GM19193 (cell line): ENCODE results near the gene ANKRD30A.

Experiments used
- POLR2A ChIP-seq: IDR thresholded peaks from 4 replicates; pipeline ENCODE4 v1.6.1; 2011; ENCODE audit not compliant: insufficient read depth, insufficient read length; ENCODE audit errors: extremely low read depth

Gene ANKRD30A, protein sequence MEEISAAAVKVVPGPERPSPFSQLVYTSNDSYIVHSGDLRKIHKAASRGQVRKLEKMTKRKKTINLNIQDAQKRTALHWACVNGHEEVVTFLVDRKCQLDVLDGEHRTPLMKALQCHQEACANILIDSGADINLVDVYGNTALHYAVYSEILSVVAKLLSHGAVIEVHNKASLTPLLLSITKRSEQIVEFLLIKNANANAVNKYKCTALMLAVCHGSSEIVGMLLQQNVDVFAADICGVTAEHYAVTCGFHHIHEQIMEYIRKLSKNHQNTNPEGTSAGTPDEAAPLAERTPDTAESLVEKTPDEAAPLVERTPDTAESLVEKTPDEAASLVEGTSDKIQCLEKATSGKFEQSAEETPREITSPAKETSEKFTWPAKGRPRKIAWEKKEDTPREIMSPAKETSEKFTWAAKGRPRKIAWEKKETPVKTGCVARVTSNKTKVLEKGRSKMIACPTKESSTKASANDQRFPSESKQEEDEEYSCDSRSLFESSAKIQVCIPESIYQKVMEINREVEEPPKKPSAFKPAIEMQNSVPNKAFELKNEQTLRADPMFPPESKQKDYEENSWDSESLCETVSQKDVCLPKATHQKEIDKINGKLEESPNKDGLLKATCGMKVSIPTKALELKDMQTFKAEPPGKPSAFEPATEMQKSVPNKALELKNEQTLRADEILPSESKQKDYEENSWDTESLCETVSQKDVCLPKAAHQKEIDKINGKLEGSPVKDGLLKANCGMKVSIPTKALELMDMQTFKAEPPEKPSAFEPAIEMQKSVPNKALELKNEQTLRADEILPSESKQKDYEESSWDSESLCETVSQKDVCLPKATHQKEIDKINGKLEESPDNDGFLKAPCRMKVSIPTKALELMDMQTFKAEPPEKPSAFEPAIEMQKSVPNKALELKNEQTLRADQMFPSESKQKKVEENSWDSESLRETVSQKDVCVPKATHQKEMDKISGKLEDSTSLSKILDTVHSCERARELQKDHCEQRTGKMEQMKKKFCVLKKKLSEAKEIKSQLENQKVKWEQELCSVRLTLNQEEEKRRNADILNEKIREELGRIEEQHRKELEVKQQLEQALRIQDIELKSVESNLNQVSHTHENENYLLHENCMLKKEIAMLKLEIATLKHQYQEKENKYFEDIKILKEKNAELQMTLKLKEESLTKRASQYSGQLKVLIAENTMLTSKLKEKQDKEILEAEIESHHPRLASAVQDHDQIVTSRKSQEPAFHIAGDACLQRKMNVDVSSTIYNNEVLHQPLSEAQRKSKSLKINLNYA (N-terminal part only)

DNA sequence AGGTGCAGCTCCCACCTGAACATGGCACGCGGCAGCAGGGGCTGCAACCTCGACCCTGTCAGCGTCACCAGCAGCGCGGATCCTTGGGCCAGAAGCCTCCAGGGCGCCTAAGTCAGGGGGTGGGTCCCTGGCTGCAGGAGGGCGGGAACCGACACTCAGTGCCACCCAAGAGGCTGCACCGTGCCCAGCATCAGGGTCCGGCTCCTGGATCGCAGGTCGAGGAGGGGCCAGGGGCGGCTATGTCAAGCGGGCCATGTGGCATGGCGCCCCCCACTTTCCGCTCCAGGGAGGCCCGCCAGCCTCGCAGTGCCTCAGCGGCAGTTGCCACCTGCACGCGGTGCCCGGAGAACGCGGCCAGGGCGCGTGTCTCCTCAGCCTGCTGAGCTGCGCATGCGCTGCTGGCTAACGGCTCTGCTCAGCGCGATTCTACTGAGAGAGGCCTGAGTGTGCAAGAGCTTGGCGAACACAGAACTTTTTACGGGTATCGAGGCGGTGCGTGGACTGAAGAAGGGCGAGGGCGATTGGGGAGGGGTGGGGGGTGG is at the start of gene ANKRD30A:
Gene ANKRD30A (plus strand): TSS at position 408 of the 542 bp plus-strand sequence. CDS start 190 bp downstream, outside the sequence.
- no peak for TF ChIP-seq POLR2A

DNA sequence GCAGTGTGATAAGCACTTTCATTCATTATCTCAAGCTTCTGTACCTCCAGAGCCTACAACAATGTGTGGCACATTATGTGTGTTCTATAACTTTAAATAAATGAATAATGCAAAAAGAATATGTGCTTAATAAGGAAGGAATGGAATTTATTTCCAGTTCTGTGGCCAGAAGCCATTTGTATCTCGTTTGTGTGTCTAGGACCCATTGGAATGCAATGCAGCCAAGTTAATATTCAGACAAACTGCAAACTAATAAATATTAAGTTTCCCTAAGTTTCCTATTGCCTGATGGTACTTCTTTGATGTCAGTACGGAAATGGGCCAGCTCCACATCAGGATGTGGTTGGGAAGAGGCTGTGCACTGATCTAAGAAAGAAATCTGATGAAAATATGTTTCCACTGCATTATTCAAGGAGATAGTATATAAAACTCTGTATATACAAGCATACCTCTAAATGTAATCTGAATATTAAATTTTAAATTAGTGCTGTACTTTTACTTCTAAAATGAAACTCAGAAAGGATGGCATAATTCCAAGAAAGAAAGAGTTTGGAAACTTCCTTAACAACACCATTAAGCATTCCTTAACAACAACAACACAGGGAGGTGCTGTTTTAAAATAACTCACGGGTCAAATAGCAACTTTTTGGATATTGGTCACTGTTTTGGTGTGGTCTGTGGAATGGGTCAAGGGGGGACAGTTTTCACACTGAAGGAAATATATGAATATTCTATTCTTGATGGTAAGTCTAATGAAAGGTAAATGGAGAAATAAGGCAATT is 29.4 kb upstream of the ANKRD30A start:
- TF ChIP-seq POLR2A, result no peak

DNA sequence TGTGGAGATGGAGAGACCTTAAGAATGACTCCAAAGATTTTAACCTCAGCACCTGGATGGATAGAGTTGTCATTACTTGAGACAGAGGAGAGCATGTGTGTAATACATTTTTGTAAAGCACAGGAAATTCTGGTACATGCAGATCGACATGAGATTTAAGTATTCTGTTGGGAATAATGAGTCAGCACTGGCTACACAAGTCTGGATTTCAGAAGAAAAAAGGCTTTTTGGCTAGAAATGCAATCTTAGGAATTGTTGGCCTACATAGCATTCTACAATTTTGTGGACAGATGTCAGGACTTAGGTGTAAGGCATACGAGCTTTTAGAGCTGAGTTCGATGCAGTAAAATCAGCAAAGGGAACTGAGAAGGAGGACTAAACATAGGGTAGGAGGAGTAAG is 24.1 kb upstream of the ANKRD30A start:
- TF ChIP-seq POLR2A, result no peak

DNA sequence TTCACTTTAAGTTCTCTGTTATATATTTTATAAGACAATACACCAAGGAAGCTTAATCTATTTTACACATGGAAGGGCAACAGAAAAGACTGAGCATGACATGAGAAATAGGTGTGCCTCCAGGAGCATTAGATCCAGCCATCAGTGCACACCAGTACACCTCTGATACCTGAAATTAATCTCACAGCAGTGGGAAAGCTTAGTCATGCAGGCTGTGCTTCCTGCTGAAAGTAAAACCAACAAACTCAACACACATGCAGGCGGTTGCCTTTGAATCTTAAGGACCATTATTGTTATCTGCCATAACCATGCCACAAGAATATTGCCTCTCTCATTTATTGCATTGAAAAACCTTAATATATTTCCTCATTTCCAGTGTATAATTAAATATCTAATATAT is 16.4 kb upstream of the ANKRD30A start:
- no peak for TF ChIP-seq POLR2A

DNA sequence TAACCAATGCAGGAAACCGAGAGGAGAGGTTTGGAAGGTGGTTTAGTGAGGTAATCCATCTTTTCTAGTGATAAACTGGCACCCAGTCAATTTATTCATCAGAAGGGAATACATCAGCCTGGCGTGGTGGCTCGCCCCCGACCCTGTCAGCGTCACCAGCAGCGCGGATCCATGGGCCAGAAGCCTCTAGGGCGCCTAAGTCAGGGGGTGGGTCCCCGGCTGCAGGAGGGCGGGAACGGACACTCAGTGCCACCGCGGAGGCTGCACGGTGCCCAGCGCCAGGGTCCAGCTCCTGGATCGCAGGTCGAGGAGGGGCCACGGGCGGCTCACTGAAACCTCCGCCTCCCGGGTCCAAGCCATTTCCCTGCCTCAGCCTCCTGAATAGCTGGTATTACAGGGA is 866 bp upstream of the ANKRD30A start:
- no peak for TF ChIP-seq POLR2A

DNA sequence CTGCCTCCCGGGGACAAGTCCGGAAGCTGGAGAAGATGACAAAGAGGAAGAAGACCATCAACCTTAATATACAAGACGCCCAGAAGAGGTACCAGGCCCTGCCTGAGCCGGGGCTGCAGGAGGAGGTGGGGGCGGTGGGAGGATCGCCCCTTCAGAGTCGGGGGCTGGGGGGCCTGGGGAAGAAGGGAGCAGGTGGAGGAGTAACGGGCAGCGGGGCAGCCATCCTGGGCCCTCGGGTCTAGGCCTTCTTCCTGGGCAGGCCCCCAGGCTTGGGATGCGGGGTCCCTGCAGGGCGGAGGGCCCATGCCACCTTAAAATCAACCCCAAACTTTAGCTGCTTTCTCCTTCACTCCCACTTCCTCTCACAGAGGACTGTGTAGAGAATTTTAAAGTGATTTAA is 523 bp downstream of the ANKRD30A start:
- no peak for TF ChIP-seq POLR2A

DNA sequence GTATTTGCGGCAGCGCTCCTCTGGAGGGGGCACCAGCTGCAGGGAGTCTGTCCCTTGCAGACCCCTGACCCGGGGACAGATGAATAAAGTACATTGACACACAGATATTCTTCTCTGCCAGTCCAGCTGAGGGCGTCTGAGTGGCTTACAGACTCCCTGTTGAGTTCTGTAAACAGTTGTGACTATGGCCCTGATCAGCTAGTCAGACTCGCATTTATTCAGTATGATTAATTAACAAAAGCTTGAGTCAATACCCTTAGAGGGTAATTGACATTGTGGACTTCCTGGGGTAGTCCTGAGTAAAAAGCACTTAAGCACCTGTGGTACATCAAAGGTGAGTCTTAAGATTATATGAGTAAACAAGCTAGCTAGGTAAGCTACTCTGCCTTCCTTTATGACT is 21.0 kb downstream of the ANKRD30A start:
- TF ChIP-seq POLR2A, result no peak

DNA sequence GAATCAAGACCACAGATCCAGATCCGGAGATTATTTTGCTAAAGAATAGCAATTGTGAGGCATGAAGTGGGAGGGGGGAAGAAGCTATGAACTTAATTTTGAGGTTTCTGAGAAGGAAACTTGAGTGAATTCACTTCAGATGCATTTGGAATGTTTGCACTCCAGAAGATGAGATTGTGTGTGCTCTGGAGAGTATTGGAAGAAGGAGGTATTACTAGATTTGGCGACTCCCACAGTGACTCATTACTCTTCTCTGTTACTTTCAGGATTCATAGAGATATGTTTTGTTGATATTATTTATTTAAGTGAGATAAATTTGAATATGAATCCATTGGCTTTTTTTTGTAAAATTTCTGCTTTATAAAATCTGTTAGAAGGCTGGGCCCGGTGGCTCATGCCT is 80.7 kb downstream of the ANKRD30A start:
- no peak for TF ChIP-seq POLR2A

DNA sequence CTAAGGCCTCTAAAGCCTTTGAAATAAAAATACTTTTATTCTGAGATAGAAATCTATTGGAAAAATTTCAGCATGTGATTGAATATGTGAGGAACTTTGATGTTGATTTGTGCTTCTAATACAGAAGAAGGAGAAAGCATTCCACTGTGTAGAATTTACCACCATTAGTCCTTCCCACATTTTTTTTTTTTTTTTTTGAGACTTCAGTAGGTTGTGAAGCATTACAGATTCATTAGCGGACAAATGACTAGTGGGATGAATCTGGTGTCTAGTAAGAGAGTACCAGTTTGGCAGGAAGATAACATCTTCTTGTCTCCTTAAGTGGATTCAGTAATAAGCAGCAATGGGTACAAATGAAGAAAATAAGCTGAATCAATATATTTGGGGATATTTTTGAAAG is 95.5 kb downstream of the ANKRD30A start:
- TF ChIP-seq POLR2A, result no peak

DNA sequence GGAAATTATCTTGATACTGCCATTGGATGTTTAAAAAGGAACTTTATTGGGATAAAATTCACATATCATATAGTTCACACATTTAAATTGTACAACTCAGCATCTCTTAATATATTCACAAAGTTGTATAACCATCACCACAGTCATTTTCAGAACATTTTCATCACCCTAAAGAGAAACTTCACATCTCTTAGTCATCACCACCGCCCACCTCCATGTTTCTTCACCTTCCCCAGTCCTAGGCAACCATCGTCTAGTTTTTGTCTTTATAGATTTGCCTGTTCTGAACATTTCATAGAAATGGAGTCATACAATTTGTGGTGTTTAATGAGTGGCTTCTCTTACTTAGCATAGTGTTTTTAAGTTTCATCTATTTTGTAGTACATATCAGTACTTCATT is 96.6 kb downstream of the ANKRD30A start:
- no peak for TF ChIP-seq POLR2A

DNA sequence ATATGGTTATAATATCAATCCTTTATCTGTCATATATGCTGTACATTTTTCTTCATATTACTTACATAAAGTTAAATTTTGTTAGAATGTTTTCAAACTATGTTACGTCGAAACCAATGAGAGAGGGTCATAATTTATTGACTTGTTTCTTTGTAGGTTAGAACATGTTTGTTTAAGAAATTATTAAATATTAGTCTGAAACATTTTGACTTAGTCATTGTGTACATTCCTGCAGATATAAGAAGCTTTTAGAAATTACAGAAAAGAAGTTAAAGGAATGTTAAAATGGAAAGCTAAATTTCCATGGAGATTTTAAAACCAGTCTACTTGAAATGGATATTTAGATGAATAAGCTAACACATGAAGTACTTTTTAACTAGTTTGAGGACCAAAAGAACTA is 99.8 kb downstream of the ANKRD30A start:
- no peak for TF ChIP-seq POLR2A

DNA sequence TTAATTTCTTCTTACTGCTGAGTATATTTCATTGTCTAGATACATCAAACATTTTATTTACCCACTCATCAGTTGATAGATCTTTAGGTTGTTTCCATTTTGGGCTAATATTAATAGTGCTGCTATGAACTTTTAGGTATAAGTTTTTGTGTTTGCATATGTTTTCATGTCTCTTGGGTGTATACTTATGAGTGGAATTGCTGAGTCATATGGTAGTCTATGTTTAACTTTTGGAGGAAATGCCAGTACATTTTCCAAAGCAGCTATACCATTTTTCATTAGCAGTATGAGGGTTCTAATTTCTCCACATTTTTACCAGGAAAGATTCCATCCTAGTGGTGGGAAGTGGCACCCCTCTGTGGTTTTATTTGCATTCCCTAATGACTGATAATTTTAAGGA is 101.1 kb downstream of the ANKRD30A start:
- no peak for TF ChIP-seq POLR2A

DNA sequence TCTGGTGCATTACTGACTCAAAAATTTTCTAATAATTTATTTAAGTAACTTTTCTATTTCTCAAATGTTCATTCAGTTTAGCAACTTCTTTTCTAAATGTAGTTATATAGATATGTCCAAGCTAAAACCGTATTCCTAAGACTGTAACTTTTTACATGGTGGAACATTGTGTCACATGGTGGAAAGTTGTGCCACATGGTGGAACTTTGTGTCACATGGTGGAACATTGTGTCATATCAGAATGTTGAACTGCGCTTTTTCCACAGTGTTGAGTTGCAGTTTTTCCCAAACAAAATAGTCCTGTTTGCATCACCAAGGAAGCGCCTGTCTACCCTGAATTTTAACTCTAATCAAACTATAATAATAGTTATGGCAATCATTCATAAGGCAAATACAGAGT is 109.3 kb downstream of the ANKRD30A start:
- no peak for TF ChIP-seq POLR2A

DNA sequence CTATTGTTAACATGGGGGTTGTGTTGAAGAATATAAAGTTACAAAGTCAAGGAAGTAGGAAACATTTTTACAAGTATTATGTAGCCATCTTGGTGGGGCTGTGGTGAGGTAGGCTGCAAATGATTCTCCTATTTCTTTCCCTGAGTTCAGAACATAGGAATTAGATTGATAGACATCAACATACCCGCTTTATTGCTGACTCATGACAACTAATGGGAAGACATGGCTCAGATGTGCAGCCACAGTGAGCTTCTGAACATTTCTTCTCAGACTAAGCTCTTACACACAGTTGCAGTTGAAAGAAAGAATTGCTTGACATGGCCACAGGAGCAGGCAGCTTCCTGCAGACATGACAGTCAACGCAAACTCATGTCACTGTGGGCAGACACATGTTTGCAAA is 110.7 kb downstream of the ANKRD30A start:
- TF ChIP-seq POLR2A, result no peak
